ENCODE measurements around the gene TAS2R60.
"Not testable (repeated sequence)": the region's sequence is repeated elsewhere in the genome, so short reads cannot be mapped to it uniquely, and the experiment has no call there.

The TAS2R60 gene

GRCh38 chr7:143443153-143443552, at the start of gene TAS2R60:
TAS2R60 (plus strand) TSS chr7:143443453; CDS start chr7:143443453, 0 bp downstream.
- DNase-seq (ENCODE audit: low read depth in 2 of 3, low spot score in 1 of 3), result no peak

GRCh38 chr7:143394068-143394467, 49.2 kb upstream of the TAS2R60 start:
- DNase-seq (ENCODE audit: low read depth in 2 of 3, low spot score in 1 of 3), result no peak

GRCh38 chr7:143394777-143395176, 48.5 kb upstream of the TAS2R60 start:
- no peak for DNase-seq (ENCODE audit: low read depth in 2 of 3, low spot score in 1 of 3)

- no peak for DNase-seq (ENCODE audit: low read depth in 2 of 3, low spot score in 1 of 3)
Observed at GRCh38 chr7:143395187-143396149, 47.8 kb upstream of the TAS2R60 start.

GRCh38 chr7:143396182-143396581, 47.1 kb upstream of the TAS2R60 start:
- no peak for DNase-seq (ENCODE audit: low read depth in 2 of 3, low spot score in 1 of 3)

- DNase-seq (ENCODE audit: low read depth in 2 of 3, low spot score in 1 of 3), result no peak
Observed at GRCh38 chr7:143396625-143397556, 46.4 kb upstream of the TAS2R60 start.

GRCh38 chr7:143397710-143398530, 45.3 kb upstream of the TAS2R60 start:
- no peak for DNase-seq (ENCODE audit: low read depth in 2 of 3, low spot score in 1 of 3)

- DNase-seq (ENCODE audit: low read depth in 2 of 3, low spot score in 1 of 3), result no peak
Observed at GRCh38 chr7:143398616-143399015, 44.6 kb upstream of the TAS2R60 start.

GRCh38 chr7:143399151-143399550, 44.1 kb upstream of the TAS2R60 start:
- no peak for DNase-seq (ENCODE audit: low read depth in 2 of 3, low spot score in 1 of 3)

GRCh38 chr7:143399642-143400041, 43.6 kb upstream of the TAS2R60 start:
- no peak for DNase-seq (ENCODE audit: low read depth in 2 of 3, low spot score in 1 of 3)

- DNase-seq (ENCODE audit: low read depth in 2 of 3, low spot score in 1 of 3), result no peak
Observed at GRCh38 chr7:143401265-143401664, 42.0 kb upstream of the TAS2R60 start.

GRCh38 chr7:143402233-143402632, 41.0 kb upstream of the TAS2R60 start:
- DNase-seq (ENCODE audit: low read depth in 2 of 3, low spot score in 1 of 3), result not testable (repeated sequence)

- no peak for DNase-seq (ENCODE audit: low read depth in 2 of 3, low spot score in 1 of 3)
Observed at GRCh38 chr7:143405173-143406001, 37.9 kb upstream of the TAS2R60 start.

GRCh38 chr7:143406002-143406357, 37.3 kb upstream of the TAS2R60 start:
- no peak for DNase-seq (ENCODE audit: low read depth in 2 of 3, low spot score in 1 of 3)

GRCh38 chr7:143407287-143408251, 35.7 kb upstream of the TAS2R60 start:
- no peak for DNase-seq (ENCODE audit: low read depth in 2 of 3, low spot score in 1 of 3)

- DNase-seq (ENCODE audit: low read depth in 2 of 3, low spot score in 1 of 3), result no peak
Observed at GRCh38 chr7:143408252-143408685, 35.0 kb upstream of the TAS2R60 start.

GRCh38 chr7:143408686-143409561, 34.3 kb upstream of the TAS2R60 start, which contains the start of gene EPHA1:
EPHA1 (minus strand) TSS chr7:143408856; CDS start chr7:143408805, 51 bp downstream.
- no peak for DNase-seq (ENCODE audit: low read depth in 2 of 3, low spot score in 1 of 3)
